Right renal cortex interstitium (tissue), 3 donors: ENCODE measurements around the gene FADS2. TPM values are rescaled to one million over a fixed set of nuclear protein-coding genes. Genes with fewer than 3 reads are reported as not detected.

Experiments
- DNase-seq, 3 donors: peaks; one replicate each; pipeline ENCODE4 v3.0.0-alpha.2; 2013; ENCODE audit warnings: low read depth in 3 of 3, low spot score in 2 of 3
- polyA plus RNA-seq, 3 donors: library from polyadenylated mRNA; unstranded; fragments of 120-200 nt; gene quantifications; one replicate each; pipeline ENCODE4 v1.2.1, GENCODE V29; 2013; ENCODE audit not compliant: insufficient read length in 3 of 3

Gene FADS2
- polyA plus RNA-seq, 3 donors: 81.6 to 105 (median 98.8) TPM

DNA sequence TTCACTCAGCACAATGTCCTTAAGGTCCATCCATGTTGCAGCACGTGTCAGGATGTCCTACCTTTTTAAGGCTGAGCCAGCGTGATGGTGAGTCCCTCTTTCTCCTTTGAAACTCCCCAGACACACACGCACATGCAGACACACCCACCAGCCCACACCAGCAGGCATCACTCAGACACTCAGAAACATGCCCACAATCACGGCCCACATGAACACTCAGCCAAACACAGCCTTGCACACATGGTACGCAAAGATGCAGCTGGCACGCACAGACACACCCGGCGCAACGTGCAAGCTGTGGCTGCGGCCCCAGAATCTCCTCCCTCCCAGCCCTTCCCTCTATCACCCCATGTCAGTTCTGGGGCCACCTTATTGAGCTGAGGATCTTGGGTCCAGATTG lies 55.2 kb downstream of the FADS2 start:
- DNase-seq: no peak

DNA sequence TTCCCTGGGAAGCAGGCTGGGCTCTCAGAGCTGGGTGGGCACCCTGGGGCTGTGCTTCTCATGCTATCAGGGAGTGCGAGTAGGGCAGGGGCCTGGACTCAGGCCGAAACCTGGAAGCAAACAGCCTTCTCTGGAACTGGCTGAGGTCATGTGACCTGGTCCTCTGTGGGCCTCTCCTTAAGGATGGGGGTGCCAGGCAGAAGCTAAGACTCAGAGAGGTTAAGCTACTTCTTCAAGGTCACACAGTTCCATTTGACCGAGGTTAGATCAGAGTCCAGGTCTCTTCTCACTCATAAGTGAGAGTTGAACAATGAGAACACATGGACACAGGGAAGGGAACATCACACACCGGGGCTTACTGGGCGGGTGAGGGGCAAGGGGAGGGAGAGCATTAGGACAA lies 55.8 kb downstream of the FADS2 start:
- DNase-seq: no peak

- no peak for DNase-seq
Observed at GRCh38 chr11:61885166-61885778, 57.2 kb downstream of the FADS2 start.

DNA sequence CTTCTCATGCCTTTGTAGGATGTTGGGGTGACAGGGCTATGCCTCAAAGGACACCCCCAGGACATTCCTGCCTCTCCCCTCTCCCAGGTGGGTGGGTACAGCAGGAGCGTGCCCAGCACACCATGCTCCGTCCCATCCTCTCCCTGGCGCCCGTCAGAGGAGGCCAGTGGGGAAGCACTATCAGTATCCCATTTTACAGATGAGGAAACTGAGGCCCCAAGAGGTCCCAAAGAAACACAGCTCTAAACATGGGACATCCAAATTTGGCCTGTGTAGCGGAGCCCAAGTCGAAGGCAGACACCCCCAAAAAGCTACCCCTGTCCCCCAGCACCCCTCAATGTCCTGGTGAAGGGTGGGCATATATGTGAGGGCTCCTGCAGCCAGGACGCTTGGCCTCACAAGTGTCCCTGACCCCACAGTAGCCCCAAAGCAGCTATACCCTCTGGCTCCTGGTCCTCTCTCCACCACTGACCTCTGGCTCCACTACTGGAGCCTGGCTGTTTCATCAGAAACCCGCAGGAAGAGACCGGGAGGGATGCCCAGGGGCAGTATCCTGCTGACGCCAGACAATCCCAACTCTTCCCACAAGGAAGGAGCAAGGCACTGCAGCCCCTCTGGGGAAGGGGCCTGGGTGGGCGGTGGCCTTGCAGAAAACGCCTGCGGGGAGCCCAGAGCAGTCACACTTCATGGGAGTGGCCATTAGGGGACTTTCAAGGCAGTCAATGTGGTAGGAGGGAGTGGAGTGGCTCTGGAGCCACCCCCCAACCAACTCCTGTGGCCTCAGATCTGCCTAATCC lies 57.9 kb downstream of the FADS2 start:
- DNase-seq: no peak

DNA sequence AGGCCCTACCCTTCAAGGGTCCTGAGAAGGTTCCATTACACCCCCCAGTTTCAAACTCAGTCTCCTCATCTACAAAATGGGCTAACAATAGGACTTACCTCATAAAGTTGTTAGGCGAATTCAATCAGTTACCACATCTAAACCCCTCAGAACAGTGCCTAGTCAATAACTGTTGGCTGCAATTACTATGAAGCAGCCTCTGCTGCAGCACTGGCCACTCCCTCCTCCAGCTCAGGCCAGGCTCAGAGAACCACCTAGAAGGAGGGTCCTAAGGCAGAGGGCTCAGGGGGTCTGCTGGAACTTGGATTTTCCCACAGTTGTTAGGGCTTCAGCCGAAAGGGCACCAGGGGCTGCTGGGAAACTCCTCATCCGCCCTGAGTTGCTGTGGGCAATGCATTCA lies 58.5 kb downstream of the FADS2 start:
- DNase-seq: no peak

DNA sequence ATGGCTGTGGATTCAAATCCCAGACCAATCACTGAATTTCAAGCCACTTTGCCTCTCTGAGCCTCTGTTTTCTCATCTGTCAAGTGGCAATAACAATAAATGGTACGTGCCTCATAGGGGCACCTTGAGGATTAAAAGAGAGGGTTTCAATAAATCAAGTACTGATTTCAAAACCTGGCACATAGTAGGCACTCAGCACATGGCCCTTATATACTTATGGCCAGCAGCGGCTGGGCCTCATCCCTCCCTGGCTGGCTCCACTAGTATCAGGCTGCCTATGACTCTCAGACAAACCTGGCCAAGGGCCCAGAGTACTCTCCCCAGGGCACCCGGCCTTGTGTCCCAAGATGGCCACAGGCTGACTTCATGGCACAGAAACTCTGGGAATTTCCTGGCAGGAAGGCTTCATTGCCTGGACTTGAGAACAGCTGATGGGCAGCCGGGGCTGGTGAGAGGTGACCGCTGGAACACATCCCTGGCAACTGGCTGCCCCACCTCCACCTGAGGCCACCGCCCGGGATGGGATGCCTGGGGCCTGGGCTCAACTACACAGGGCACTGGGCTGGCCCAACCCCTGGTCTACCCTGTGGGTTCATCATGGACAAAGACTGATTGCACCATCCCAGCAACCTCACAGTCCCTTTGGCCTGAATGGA lies 59.9 kb downstream of the FADS2 start:
- DNase-seq: no peak

DNA sequence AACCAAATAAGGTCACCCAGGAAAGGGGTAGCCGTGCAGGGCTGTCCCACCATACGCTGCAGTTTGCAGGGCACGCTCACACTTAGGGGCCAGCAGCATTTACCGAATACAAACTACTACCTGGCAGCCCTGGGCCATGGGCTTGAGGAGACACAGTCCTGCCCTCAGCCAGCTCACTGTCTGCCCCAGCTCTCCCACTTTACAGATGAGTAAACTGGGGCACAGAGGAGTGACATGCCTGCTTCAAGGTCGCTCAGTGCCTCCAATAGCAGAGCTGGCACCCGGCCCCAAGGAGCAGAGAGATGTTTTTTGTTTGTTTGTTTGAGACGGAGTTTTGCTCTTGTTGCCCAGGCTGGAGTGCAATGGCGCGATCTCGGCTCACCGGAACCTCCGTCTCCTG lies 60.5 kb downstream of the FADS2 start:
- DNase-seq: no peak

- DNase-seq: no peak
Observed at GRCh38 chr11:61889831-61890230, 61.7 kb downstream of the FADS2 start.

DNA sequence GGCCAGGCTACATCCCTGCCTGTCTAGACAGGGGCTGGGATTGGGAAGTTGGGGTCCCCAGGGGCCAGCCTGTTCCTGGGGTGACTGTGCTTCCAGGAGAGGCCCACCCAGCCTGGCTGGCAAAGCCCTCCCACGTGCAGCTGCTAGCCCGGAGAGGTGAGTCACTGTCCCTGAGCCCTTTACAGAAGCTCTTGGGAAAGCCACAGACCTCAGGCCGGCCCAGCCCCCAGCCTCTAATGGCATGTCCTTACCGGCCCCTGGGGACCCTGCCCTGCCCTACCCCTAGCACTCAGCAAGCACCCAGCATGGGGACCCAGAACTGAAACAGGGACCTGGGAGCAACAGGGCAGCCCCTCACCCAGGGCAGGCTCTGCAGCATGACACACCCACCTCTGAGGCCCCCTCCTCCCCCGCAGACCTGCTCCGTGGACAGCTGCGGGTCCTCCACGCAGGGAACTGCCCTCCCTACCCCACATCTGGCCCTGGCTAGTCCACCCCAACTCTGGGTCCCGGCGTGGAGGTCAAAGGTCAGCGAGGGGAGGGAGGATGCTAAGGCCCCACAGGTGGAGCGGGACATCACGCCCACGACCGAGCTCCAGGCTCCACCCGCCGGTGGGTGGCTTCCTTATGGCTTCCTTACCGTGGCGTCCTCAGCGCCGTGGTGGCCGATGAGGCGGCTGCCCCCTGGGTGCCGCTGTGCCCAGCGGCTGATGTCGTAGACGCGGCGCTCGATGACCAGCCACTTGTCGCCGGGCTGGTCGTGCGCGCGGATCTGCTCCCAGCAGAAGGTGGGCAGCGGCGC lies 62.6 kb downstream of the FADS2 start:
- no peak for DNase-seq

DNA sequence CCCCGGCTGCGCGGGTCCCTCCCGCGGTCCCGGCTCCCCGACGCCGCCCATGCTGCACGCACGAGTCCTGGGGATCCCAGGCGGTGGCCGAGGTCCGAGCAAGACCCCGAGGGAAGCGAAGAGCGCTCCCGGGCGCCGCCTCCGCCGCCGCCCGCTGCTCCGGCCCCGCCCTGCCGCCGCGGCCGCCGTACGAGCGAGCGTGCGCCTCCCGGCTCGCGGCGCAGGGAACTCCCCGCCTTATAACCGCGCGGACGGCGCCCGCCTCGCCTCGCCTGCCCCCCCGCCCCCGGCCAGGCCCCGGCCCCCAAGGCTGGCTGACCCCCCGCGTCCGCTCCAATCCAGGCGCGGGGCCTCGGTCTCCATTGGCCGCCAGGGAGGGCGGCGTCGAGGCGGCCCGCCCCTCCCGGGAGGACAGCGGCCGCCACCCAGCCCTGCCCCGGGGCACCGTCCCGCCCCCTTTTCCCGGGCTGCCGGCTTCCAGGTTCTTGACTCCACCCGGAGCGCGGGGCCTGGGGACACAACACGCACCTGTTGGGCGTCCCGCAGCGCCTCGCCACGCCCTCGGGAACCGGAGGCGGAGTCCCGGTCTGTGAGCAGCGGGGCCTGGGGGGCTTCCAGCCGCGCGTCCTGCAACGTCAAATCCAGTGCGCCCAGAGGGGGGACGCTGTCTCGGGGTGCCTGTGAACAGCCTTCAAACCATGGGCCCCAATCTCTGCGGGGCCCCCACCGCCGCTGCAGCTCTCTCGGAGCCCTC lies 63.4 kb downstream of the FADS2 start, which contains the start of gene FADS3:
Gene FADS3 (minus strand): TSS at position 215 of the 754 bp plus-strand sequence. CDS start 164 bp downstream, at position 51.
- no peak for DNase-seq

GRCh38 chr11:61892085-61892370 lies 63.9 kb downstream of the FADS2 start:
- DNase-seq: no peak

- no peak for DNase-seq
Observed at GRCh38 chr11:61893981-61894380, 65.9 kb downstream of the FADS2 start.

DNA sequence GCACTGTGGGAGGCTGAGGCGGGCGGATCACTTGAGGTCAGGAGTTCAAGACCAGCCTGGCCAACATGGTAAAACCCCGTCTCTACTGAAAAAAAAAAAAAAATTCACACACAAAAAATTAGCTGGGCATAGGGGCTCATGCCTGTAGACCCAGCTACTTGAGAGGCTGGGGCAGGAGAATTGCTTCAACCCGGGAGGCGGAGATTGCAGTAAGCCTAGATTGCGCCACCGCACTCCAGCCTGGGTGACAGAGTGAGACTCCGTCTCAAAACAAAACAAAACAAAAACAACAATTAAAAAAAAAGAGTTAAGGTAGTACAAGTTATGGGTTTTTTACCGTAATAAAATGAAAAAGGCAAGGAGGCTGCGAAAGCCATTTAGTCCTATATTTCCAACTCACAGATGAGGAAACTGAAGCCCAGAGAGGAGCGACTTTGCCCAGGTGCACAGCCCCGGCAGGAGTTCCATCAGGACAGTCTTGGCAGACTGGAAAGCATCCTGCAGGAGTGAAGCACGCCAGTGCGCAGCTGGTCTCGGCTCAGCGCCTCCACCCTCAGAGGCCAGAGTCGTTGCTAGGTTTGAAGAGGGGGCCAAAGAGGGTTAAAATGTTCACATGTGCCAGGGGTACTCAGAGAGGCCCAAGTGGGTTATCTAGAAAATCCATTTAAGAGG lies 67.1 kb downstream of the FADS2 start:
- DNase-seq: no peak

DNA sequence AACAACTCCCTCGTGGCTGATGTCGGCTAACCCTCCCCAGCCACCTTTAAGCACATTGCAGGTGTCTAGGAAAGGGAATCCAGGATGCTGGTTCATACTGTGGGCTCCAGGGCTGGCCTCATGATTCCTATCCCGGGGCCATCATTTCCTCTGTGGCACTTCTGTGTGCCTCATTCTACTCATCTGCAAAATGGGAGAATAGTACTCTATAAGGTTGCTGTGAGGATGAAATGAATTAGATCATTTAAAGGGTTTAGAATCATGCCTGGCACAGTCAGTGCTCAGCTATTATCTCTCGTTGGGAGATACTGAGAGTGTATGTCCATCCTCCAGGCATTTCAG lies 67.6 kb downstream of the FADS2 start:
- DNase-seq: no peak

GRCh38 chr11:61896665-61897386 lies 68.7 kb downstream of the FADS2 start:
- DNase-seq: no peak

DNA sequence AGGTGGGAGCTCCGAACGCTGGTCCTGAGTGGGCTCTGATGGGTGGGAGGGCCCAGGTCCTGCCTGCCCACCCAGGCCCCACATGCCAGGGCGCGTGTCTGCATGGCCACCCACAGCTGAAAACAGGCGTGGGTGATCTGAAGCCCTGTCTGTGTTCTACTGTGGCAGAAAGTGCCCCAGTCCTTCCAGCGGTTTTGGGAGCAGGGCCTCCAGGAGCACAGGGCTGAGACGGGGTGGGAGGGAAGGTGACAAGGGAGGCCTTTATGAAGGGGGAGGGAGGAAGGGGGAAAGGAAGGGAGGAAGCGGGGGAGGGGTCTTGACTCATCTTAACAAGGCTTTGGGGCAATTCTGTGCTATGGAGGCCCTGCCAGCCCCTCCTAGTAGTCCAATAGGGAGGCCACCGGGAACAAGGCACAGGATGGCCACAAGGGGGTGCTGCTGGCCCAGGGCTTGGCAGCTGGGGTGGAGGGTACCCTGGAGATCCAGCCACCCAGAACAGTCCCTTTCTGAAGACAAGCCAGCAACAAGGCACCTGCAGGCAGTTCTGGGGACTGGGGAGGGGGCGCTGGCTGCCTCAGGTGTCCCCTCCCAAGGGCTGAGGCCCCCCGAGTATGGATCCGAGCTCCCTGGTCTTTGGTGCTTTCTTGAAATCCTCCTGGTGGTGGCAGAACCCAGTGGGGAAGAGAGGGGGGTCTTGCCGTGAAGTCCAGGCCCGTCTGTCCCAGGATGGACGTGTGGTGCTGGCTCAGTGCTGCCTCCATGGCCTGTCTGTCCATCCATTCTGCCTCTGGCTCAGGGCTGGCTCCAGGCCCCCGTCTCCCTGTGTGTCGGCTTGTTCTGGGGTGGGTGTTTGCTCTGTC lies 69.5 kb downstream of the FADS2 start:
- DNase-seq: no peak

GRCh38 chr11:61898247-61898582 lies 70.1 kb downstream of the FADS2 start:
- no peak for DNase-seq

DNA sequence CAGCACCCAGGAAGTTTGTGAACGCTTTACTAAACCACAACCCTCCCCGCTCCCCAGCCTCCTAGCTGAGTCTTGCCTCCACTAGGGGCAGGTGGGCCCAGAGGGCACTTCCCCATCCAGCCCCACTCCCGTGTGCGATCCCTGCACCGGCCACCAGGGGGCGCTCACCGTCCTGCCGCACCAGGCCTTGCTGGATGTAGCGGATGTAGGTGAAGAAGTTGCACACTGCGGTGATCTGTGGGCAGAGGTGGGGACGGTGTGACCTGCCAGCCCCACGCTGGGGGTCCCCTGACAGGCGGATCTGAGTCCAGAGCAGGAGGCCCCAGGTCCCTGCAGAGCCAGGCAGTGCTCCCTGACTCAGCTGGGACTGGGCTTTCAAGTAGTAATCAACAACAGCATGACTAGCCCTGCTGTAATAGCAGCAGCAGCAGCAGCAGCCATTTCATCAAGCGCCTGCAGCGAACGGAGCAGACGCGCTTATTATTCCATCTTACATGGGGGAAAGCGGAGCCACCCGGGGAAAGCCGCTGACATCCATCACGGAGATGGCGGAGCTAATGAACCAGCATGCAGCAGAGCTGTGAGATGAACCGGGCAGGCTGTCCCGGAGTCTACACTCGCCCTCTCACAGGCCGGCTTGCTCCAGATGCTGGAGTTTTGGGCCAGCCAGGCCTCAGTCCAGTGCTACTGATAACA lies 71.2 kb downstream of the FADS2 start:
- DNase-seq: no peak
